ENCODE data around the gene SYCP2.

The SYCP2 gene

GRCh38 chr20:59940129-59940955 lies 6.9 kb upstream of the SYCP2 start, which contains the start of the genes FAM217B and PPP1R3D:
Gene FAM217B, plus strand, starts transcription at chr20:59940389. Its CDS starts 3,555 bp downstream, at chr20:59943944.
Gene PPP1R3D, minus strand, starts transcription at chr20:59940305. Its CDS starts 374 bp downstream, at chr20:59939931.
- DNase-seq = peak; percentile 73

- DNase-seq = no peak
Measured at GRCh38 chr20:59939879-59940128, 6.4 kb upstream of the SYCP2 start.

- DNase-seq = no peak
Measured at GRCh38 chr20:59939052-59939878, 5.8 kb upstream of the SYCP2 start.

- DNase-seq = no peak
Measured at GRCh38 chr20:59938696-59939051, 5.2 kb upstream of the SYCP2 start.

- no peak for DNase-seq
Measured at GRCh38 chr20:59938221-59938620, 4.8 kb upstream of the SYCP2 start.

- no peak for DNase-seq
Measured at GRCh38 chr20:59937150-59937549, 3.7 kb upstream of the SYCP2 start.

- DNase-seq = no peak
Measured at GRCh38 chr20:59936409-59936808, 3.0 kb upstream of the SYCP2 start.

- DNase-seq = no peak
Measured at GRCh38 chr20:59935457-59936185, 2.2 kb upstream of the SYCP2 start.

GRCh38 chr20:59933849-59934585 lies 580 bp upstream of the SYCP2 start:
- peak; percentile 26 for DNase-seq

- DNase-seq = no peak
Measured at GRCh38 chr20:59932616-59933295, 681 bp downstream of the SYCP2 start.

GRCh38 chr20:59931511-59932312 lies 1.7 kb downstream of the SYCP2 start:
- no peak for DNase-seq

GRCh38 chr20:59925899-59926298 lies 7.5 kb downstream of the SYCP2 start:
- DNase-seq = peak; percentile 34

GRCh38 chr20:59925359-59925758 lies 8.1 kb downstream of the SYCP2 start:
- no peak for DNase-seq

- no peak for DNase-seq
Measured at GRCh38 chr20:59923514-59923913, 9.9 kb downstream of the SYCP2 start.

GRCh38 chr20:59920944-59921343 lies 12.5 kb downstream of the SYCP2 start:
- DNase-seq = no peak

GRCh38 chr20:59912609-59913008 lies 20.8 kb downstream of the SYCP2 start:
- DNase-seq = no peak

- DNase-seq = no peak
Measured at GRCh38 chr20:59911041-59911440, 22.4 kb downstream of the SYCP2 start.

- no peak for DNase-seq
Measured at GRCh38 chr20:59908855-59909254, 24.6 kb downstream of the SYCP2 start.

- no peak for DNase-seq
Measured at GRCh38 chr20:59903621-59904020, 29.8 kb downstream of the SYCP2 start.

GRCh38 chr20:59902470-59902869 lies 31.0 kb downstream of the SYCP2 start:
- DNase-seq = no peak

GRCh38 chr20:59895908-59896307 lies 37.5 kb downstream of the SYCP2 start:
- DNase-seq = no peak

All from NCI-H2029 treated with DMSO at 0.1 percent for 48 hours (cell line).